Epithelial cell of proximal tubule (primary cell): ENCODE data around the gene CRYBG1. TPM values are rescaled to one million over a fixed set of nuclear protein-coding genes. Genes with fewer than 3 reads are reported as not detected.

Source experiments
- DNase-seq: peaks from one replicate; pipeline ENCODE4 v3.0.0-alpha.2; 2011; ENCODE audit warnings: low read depth
- H3K4me3 ChIP-seq: 2 replicates; pipeline ENCODE4 v1.5.1; 2011; ENCODE audit warnings: low read depth, mild to moderate bottlenecking, low read length
- CTCF ChIP-seq: conservative IDR thresholded peaks from 2 replicates; pipeline ENCODE4 v1.5.1; 2012; ENCODE audit warnings: low read depth, mild to moderate bottlenecking, low read length
- total RNA-seq: library from RNA; depleted of rRNA; stranded (reverse); fragments of >200 nt; gene quantifications from 2 replicates; pipeline ENCODE4 v1.2.3, GENCODE V29; 2015

The CRYBG1 gene
- total RNA-seq, 1 donor from 2014 or later: 6.5 TPM

- no peak for DNase-seq
- H3K4me3 ChIP-seq: no peak overlapping the region
- TF ChIP-seq CTCF: no peak
Measured at GRCh38 chr6:106530026-106530425, 169.5 kb downstream of the CRYBG1 start.

- H3K4me3 ChIP-seq: no peak overlapping the region
- TF ChIP-seq CTCF: no peak
- no peak for DNase-seq
Measured at GRCh38 chr6:106530502-106530901, 170.0 kb downstream of the CRYBG1 start.

GRCh38 chr6:106533054-106533453 lies 172.5 kb downstream of the CRYBG1 start:
- no peak for TF ChIP-seq CTCF
- no peak for DNase-seq
- H3K4me3 ChIP-seq: no peak overlapping the region

GRCh38 chr6:106534004-106534403 lies 173.5 kb downstream of the CRYBG1 start:
- H3K4me3 ChIP-seq: no peak overlapping the region

GRCh38 chr6:106534564-106534982 lies 174.1 kb downstream of the CRYBG1 start:
- H3K4me3 ChIP-seq: no peak overlapping the region
- no peak for TF ChIP-seq CTCF
- DNase-seq: no peak

More at GRCh38 chr6:106534004-106534403, 173.5 kb downstream of the CRYBG1 start:
- TF ChIP-seq CTCF: no peak
- no peak for DNase-seq

- no peak overlapping the region for H3K4me3 ChIP-seq
- DNase-seq: no peak
Measured at GRCh38 chr6:106535012-106535411, 174.5 kb downstream of the CRYBG1 start.

GRCh38 chr6:106536357-106536756 lies 175.8 kb downstream of the CRYBG1 start:
- no peak overlapping the region for H3K4me3 ChIP-seq
- DNase-seq: no peak
- no peak for TF ChIP-seq CTCF

More at GRCh38 chr6:106535012-106535411, 174.5 kb downstream of the CRYBG1 start:
- no peak for TF ChIP-seq CTCF
